Measurements from ENCODE around the gene GDF7. TPM values are rescaled to one million over a fixed set of nuclear protein-coding genes. Genes with fewer than 3 reads are reported as not detected.
A peak's percentile ranks its signal among the peaks of the same experiment; 100 is the strongest.

The GDF7 gene
- total and polyA plus RNA-seq, 10 of the 15 experiments (the other 5 are each of a cell fraction or from before 2014, with no cell fraction given): 0.02 to 0.11 (median 0.04) TPM; not detected in 1

GRCh38 chr2:20648831-20649230 is 18.1 kb upstream of the GDF7 start (continued):
- TF ChIP-seq, protein P1, sequence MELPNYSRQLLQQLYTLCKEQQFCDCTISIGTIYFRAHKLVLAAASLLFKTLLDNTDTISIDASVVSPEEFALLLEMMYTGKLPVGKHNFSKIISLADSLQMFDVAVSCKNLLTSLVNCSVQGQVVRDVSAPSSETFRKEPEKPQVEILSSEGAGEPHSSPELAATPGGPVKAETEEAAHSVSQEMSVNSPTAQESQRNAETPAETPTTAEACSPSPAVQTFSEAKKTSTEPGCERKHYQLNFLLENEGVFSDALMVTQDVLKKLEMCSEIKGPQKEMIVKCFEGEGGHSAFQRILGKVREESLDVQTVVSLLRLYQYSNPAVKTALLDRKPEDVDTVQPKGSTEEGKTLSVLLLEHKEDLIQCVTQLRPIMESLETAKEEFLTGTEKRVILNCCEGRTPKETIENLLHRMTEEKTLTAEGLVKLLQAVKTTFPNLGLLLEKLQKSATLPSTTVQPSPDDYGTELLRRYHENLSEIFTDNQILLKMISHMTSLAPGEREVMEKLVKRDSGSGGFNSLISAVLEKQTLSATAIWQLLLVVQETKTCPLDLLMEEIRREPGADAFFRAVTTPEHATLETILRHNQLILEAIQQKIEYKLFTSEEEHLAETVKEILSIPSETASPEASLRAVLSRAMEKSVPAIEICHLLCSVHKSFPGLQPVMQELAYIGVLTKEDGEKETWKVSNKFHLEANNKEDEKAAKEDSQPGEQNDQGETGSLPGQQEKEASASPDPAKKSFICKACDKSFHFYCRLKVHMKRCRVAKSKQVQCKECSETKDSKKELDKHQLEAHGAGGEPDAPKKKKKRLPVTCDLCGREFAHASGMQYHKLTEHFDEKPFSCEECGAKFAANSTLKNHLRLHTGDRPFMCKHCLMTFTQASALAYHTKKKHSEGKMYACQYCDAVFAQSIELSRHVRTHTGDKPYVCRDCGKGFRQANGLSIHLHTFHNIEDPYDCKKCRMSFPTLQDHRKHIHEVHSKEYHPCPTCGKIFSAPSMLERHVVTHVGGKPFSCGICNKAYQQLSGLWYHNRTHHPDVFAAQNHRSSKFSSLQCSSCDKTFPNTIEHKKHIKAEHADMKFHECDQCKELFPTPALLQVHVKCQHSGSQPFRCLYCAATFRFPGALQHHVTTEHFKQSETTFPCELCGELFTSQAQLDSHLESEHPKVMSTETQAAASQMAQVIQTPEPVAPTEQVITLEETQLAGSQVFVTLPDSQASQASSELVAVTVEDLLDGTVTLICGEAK (IDR thresholded peaks at IDR 0.05; ENCODE audit: borderline replicate concordance): no peak

DNA sequence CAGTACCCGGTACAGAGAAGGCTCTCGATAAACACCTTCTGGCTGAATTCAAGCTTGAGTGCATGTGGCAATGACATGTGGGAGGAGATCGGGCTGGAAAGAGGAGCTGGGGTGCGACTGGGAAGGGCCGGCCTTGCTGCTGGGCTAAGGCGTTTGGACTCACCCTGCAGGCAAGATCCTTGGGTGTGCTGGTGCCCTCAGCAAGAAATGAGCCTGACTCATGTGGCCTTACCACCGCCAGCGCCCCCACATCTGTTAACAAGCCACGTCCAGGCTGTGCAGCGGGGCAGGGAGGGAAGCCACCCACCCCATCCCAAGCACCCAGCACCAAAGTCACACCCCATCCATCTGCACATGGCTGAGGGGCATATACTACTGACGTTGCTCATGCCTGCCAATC is 17.4 kb upstream of the GDF7 start:
- Histone ChIP-seq H4K20me1 (ENCODE audit: control insufficient read depth, insufficient read depth) (no peaks in the 10 kb centered on the region), H3K9ac (ENCODE audit: control insufficient read depth, insufficient read depth, low read length) (no peak overlapping the region), H3K27me3 (replicated peaks in 1 of 2; ENCODE audit: control insufficient read depth in 2 of 2, insufficient read depth in 2 of 2, low read length in 1 of 2) (0 out of 4 replicates have a peak, but pooled peaks cover 0 to 1% of the 10 kb centered on the region in 2 experiments), H3K27ac (ENCODE audit: control insufficient read depth, insufficient read depth) (no peak overlapping the region), H3K4me2 (ENCODE audit: control insufficient read depth, insufficient read depth) (peak overlapping the region; percentile 98), H3K79me2 (ENCODE audit: control insufficient read depth, insufficient read depth, low read length) (no peaks in the 10 kb centered on the region), H3K4me3 (no peak overlapping the region), H3K4me1 (ENCODE audit: control insufficient read depth, insufficient read depth, low read length) (peaks cover 4% of the 10 kb centered on the region), H3K36me3 (ENCODE audit: control insufficient read depth in 2 of 2, insufficient read depth in 2 of 2, low read length in 1 of 2) (peaks cover 0 to 3% of the 10 kb centered on the region in 2 experiments; a peak in 1 of 4 replicates), H3K9me3 (replicated peaks; ENCODE audit: control insufficient read depth, insufficient read depth, low read length) (no peaks in the 10 kb centered on the region), H2AFZ (ENCODE audit: control insufficient read depth, low read depth, low read length) (no peak overlapping the region)
- BruUV-seq (replicated peaks): no TSS peak
- ChIA-PET CTCF (interaction anchor here (0.8 to 5.0 kb wide), 8 partner anchors 11 to 271 kb away, joined by 4 to 44 read pairs (median 24); partner anchors contain the start of gene RHOB), POLR2A (interaction anchor here (1.3 to 1.7 kb wide), 4 partner anchors 17 to 220 kb away, joined by 3 to 6 read pairs (median 4); partner anchors contain the start of gene RHOB), RAD21 (ENCODE audit: unreplicated experiment) (interaction anchor here (0.6 to 3.3 kb wide), 3 partner anchors 11 to 205 kb away, joined by 3 to 21 read pairs (median 16); no protein-coding TSS in a partner anchor), SMC1A (ENCODE audit: uncharacterized antibody, unreplicated experiment) (interaction anchor here (0.8 kb wide), 1 partner anchor 329 kb away, joined by 3 read pairs; no protein-coding TSS in a partner anchor)
- no peak for DNase-seq (ENCODE audit: low read depth, low spot score)
- in situ Hi-C loops (cut with MboI) (no loop called here), intact Hi-C loops (cut with micrococcal nuclease; ENCODE audit: unreplicated experiment) (no loop called here)
- ATAC-seq: no peak
- WGBS (ENCODE audit: insufficient coverage, insufficient replicate concordance, low lambda C conversion rate, missing lambda C conversion rate): 79% methylated on average over 10 of the region's 11 CpGs
- FAIRE-seq: no peak
- TF ChIP-seq SP1 (IDR thresholded peaks at IDR 0.05; ENCODE audit: low read depth, low read length): no peak
- TF ChIP-seq, protein P2, sequence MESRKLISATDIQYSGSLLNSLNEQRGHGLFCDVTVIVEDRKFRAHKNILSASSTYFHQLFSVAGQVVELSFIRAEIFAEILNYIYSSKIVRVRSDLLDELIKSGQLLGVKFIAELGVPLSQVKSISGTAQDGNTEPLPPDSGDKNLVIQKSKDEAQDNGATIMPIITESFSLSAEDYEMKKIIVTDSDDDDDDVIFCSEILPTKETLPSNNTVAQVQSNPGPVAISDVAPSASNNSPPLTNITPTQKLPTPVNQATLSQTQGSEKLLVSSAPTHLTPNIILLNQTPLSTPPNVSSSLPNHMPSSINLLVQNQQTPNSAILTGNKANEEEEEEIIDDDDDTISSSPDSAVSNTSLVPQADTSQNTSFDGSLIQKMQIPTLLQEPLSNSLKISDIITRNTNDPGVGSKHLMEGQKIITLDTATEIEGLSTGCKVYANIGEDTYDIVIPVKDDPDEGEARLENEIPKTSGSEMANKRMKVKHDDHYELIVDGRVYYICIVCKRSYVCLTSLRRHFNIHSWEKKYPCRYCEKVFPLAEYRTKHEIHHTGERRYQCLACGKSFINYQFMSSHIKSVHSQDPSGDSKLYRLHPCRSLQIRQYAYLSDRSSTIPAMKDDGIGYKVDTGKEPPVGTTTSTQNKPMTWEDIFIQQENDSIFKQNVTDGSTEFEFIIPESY (IDR thresholded peaks at IDR 0.05): peak; percentile 41; the same call in 1 of the 2 replicates
